ENCODE data around the gene RAB27B. TPM values are rescaled to one million over a fixed set of nuclear protein-coding genes. Genes with fewer than 3 reads are reported as not detected.

The RAB27B gene
- total RNA-seq, 1 donor from 2014 or later, result 0.64 TPM

- no peak for TF ChIP-seq CTCF (IDR thresholded peaks at IDR 0.05)
- H3K27me3 Mint-ChIP-seq, result peaks cover 12% of the 10 kb centered on the region
- H3K27ac Mint-ChIP-seq, result no peak overlapping the region
- H3K4me1 Mint-ChIP-seq, result no peaks in the 10 kb centered on the region
- H3K9me3 Mint-ChIP-seq, result peaks cover 7% of the 10 kb centered on the region
- no peak overlapping the region for H3K4me3 Mint-ChIP-seq
- intact Hi-C loops (cut with micrococcal nuclease), result no loop called here
- CTCF ChIA-PET, result no interaction called here
- ATAC-seq (ENCODE audit: low read depth) (no peak), DNase-seq (no peak)
- POLR2A ChIA-PET, result no interaction called here
- no peaks in the 10 kb centered on the region for H3K36me3 Mint-ChIP-seq (ENCODE audit: low read depth)
Observed at GRCh38 chr18:54835944-54836343, 7.7 kb downstream of the RAB27B start.

GRCh38 chr18:54843314-54843713 is 15.0 kb downstream of the RAB27B start:
- ATAC-seq (ENCODE audit: low read depth) (no peak), DNase-seq (no peak)
- CTCF ChIA-PET, result no interaction called here
- Mint-ChIP-seq H3K27ac (no peak overlapping the region), H3K4me3 (no peak overlapping the region), H3K9me3 (no peaks in the 10 kb centered on the region), H3K27me3 (no peaks in the 10 kb centered on the region), H3K4me1 (no peaks in the 10 kb centered on the region), H3K36me3 (ENCODE audit: low read depth) (no peaks in the 10 kb centered on the region)
- intact Hi-C loops (cut with micrococcal nuclease), result no loop called here
- POLR2A ChIA-PET, result no interaction called here
- TF ChIP-seq CTCF (IDR thresholded peaks at IDR 0.05), result no peak

GRCh38 chr18:54845787-54846186 is 17.5 kb downstream of the RAB27B start:
- POLR2A ChIA-PET, result no interaction called here

GRCh38 chr18:54848121-54848520 is 19.8 kb downstream of the RAB27B start:
- no peaks in the 10 kb centered on the region for H3K4me1 Mint-ChIP-seq
- no peak overlapping the region for H3K27ac Mint-ChIP-seq
- ChIA-PET POLR2A (no interaction called here), CTCF (no interaction called here)
- no peaks in the 10 kb centered on the region for H3K9me3 Mint-ChIP-seq
- no peak for DNase-seq
- intact Hi-C loops (cut with micrococcal nuclease), result no loop called here
- no peaks in the 10 kb centered on the region for H3K27me3 Mint-ChIP-seq
- no peaks in the 10 kb centered on the region for H3K36me3 Mint-ChIP-seq (ENCODE audit: low read depth)
- no peak overlapping the region for H3K4me3 Mint-ChIP-seq
- ATAC-seq (ENCODE audit: low read depth), result no peak
- no peak for TF ChIP-seq CTCF (IDR thresholded peaks at IDR 0.05)

More at GRCh38 chr18:54845787-54846186, 17.5 kb downstream of the RAB27B start:
- Mint-ChIP-seq H3K4me1 (no peaks in the 10 kb centered on the region), H3K9me3 (no peaks in the 10 kb centered on the region), H3K36me3 (ENCODE audit: low read depth) (no peaks in the 10 kb centered on the region), H3K4me3 (no peak overlapping the region), H3K27ac (no peak overlapping the region), H3K27me3 (no peaks in the 10 kb centered on the region)
- DNase-seq (no peak), ATAC-seq (ENCODE audit: low read depth) (no peak)
- TF ChIP-seq CTCF (IDR thresholded peaks at IDR 0.05), result no peak
- CTCF ChIA-PET, result no interaction called here
- intact Hi-C loops (cut with micrococcal nuclease), result no loop called here

- TF ChIP-seq CTCF (IDR thresholded peaks at IDR 0.05), result no peak
- Mint-ChIP-seq H3K9me3 (no peaks in the 10 kb centered on the region), H3K36me3 (ENCODE audit: low read depth) (no peaks in the 10 kb centered on the region), H3K4me3 (no peak overlapping the region), H3K27ac (no peak overlapping the region), H3K27me3 (peaks cover 5% of the 10 kb centered on the region), H3K4me1 (no peaks in the 10 kb centered on the region)
- DNase-seq, result no peak
- ATAC-seq (ENCODE audit: low read depth), result no peak
- intact Hi-C loops (cut with micrococcal nuclease), result no loop called here
- ChIA-PET CTCF (no interaction called here), POLR2A (no interaction called here)
Observed at GRCh38 chr18:54849683-54850082, 21.4 kb downstream of the RAB27B start.
